Endothelial cell of umbilical vein (primary cell): Measurements from ENCODE around the gene ZEB1. TPM values are rescaled to one million over a fixed set of nuclear protein-coding genes. Genes with fewer than 3 reads are reported as not detected.

Source experiments
- BruUV-seq: library from RNA; stranded (reverse); fragments of 400-500 nt; replicated peaks from 2 replicates; lab custom pipeline; 2021; lab: Mats Ljungman, UMichigan
- CTCF ChIA-PET: fragments of 300-600, 350-600 bp; sonication (Branson Sonifier 250); formaldehyde crosslinking; loops from one replicate; lab custom pipeline; 2021; ENCODE audit warnings: antibody characterized with exemption, inconsistent platforms; lab: Charles Lee
- POLR2A ChIA-PET: fragments of 300-600, 350-600 bp; sonication (Branson Sonifier 250); formaldehyde crosslinking; loops from one replicate; lab custom pipeline; 2021; ENCODE audit warnings: antibody characterized with exemption, inconsistent platforms; lab: Charles Lee
- DNase-seq: peaks from one replicate; pipeline ENCODE4 v3.0.0-alpha.2; 2011; ENCODE audit warnings: low read depth, low spot score
- FAIRE-seq: peaks from 2 replicates; lab custom pipeline; 2011; peaks lifted over from hg19 to GRCh38; lab: Jason Lieb, UNC
- H2AFZ ChIP-seq: 2 replicates; pipeline ENCODE4 v1.6.0; 2012; ENCODE audit warnings: low read depth, low read length, control low read depth, inconsistent platforms
- H3K27ac ChIP-seq: 2 replicates; pipeline ENCODE4 v1.5.1; 2011; ENCODE audit warnings: low read depth, mild to moderate bottlenecking, control low read depth, low read length, moderate library complexity; ENCODE audit not compliant: insufficient read depth
- H3K27me3 ChIP-seq, 2 experiments: 2 replicates each; pipeline versions ENCODE4 v1.6.0 to v1.6.1; 2011; ENCODE audit warnings: low read length in 2 of 2, mixed read lengths in 1 of 2; ENCODE audit not compliant: control insufficient read depth in 2 of 2, insufficient read depth in 2 of 2
- H3K36me3 ChIP-seq, 2 experiments: 2 replicates in 1 of 2; 3 replicates in 1 of 2; pipeline ENCODE4 v1.5.1; 2011; ENCODE audit warnings: low read length in 2 of 2, mild to moderate bottlenecking in 1 of 2, moderate library complexity in 1 of 2; ENCODE audit not compliant: control insufficient read depth in 2 of 2, insufficient read depth in 2 of 2; ENCODE audit errors: extremely low read depth in 1 of 2
- H3K4me1 ChIP-seq: 3 replicates; pipeline ENCODE4 v1.5.1; 2011; ENCODE audit warnings: mild to moderate bottlenecking, low read length; ENCODE audit not compliant: control insufficient read depth, insufficient read depth; ENCODE audit errors: extremely low read depth
- H3K4me2 ChIP-seq: 2 replicates; pipeline ENCODE4 v1.6.1; 2011; ENCODE audit warnings: low read length, control low read depth, mixed read lengths; ENCODE audit not compliant: insufficient read depth
- H3K4me3 ChIP-seq, 3 experiments: fragments of 200-600 bp in 1 of 3; sonication (generic), shearing (Covaris generic) in 1 of 3; replicated peaks in 1 of 3; 2 replicates each; pipeline ENCODE4 v1.5.1; 2011 to 2016; ENCODE audit warnings: control low read depth in 3 of 3, low read length in 3 of 3, mild to moderate bottlenecking in 2 of 3, inconsistent platforms in 1 of 3, low read depth in 1 of 3, moderate library complexity in 1 of 3; ENCODE audit not compliant: insufficient read depth in 1 of 3
- H3K79me2 ChIP-seq: 2 replicates; pipeline ENCODE4 v1.6.0; 2012; ENCODE audit warnings: low read length, inconsistent platforms; ENCODE audit not compliant: control insufficient read depth, insufficient read depth
- H3K9ac ChIP-seq: replicated peaks from 2 replicates; pipeline ENCODE3; 2011; ENCODE audit warnings: low read length, control low read depth; ENCODE audit not compliant: insufficient read depth; ENCODE audit errors: extremely low read depth
- H3K9me1 ChIP-seq: replicated peaks from 3 replicates; pipeline ENCODE4 v1.6.0; 2011; ENCODE audit warnings: mild to moderate bottlenecking, low read length; ENCODE audit not compliant: control insufficient read depth, insufficient read depth; ENCODE audit errors: extremely low read depth
- H3K9me3 ChIP-seq: replicated peaks from 2 replicates; pipeline ENCODE4 v1.5.1; 2012; ENCODE audit warnings: low read length, inconsistent platforms; ENCODE audit not compliant: control insufficient read depth, insufficient read depth
- H4K20me1 ChIP-seq: replicated peaks from 2 replicates; pipeline ENCODE3; 2011; ENCODE audit warnings: mild to moderate bottlenecking, low read length; ENCODE audit not compliant: control insufficient read depth, insufficient read depth; ENCODE audit errors: extremely low read depth
- EZH2 ChIP-seq: IDR thresholded peaks from 2 replicates; pipeline ENCODE4 v1.6.1; 2012; ENCODE audit warnings: borderline replicate concordance, low read depth, mild to moderate bottlenecking, moderate library complexity, low read length, inconsistent platforms; ENCODE audit not compliant: severe bottlenecking
- FOS ChIP-seq: IDR thresholded peaks from 2 replicates; pipeline ENCODE4 v1.6.1; 2011; ENCODE audit warnings: mild to moderate bottlenecking, low read length, moderate library complexity, borderline replicate concordance; ENCODE audit not compliant: insufficient read depth
- GATA2 ChIP-seq: IDR thresholded peaks from 2 replicates; pipeline ENCODE4 v1.7.0; 2011; ENCODE audit warnings: low read depth, mild to moderate bottlenecking, moderate library complexity, mixed read lengths, low read length; ENCODE audit not compliant: insufficient read length, insufficient read depth
- JUN ChIP-seq: IDR thresholded peaks from 2 replicates; pipeline ENCODE4 v1.6.1; 2011; ENCODE audit warnings: borderline replicate concordance, low read depth; ENCODE audit not compliant: insufficient read length, insufficient read depth
- MAX ChIP-seq: IDR thresholded peaks from 2 replicates; pipeline ENCODE4 v1.6.1; 2011; ENCODE audit not compliant: insufficient read depth, insufficient read length
- MYC ChIP-seq: IDR thresholded peaks from one replicate; pipeline ENCODE4 v1.6.1; 2011; ENCODE audit warnings: mild to moderate bottlenecking, low read depth, low read length
- POLR2A ChIP-seq: IDR thresholded peaks from 2 replicates; pipeline ENCODE4 v1.6.1; 2012; ENCODE audit warnings: low read depth, mild to moderate bottlenecking, control low read depth, low read length
- POLR2AphosphoS5 ChIP-seq: IDR thresholded peaks from 2 replicates; pipeline ENCODE4 v1.6.1; 2012; ENCODE audit warnings: low read depth, mild to moderate bottlenecking, control low read depth, low read length, moderate library complexity; ENCODE audit not compliant: insufficient read depth
- dilution Hi-C: fragments of 300-500 bp; cut with MboI; formaldehyde crosslinking; loops from one replicate; pipeline ENCODE4 v1.15.0; 2019; ENCODE audit warnings: low sequenced_read_pairs; ENCODE audit not compliant: extremely low pct_ligation_motif_present
- intact Hi-C: fragments of 100-400 bp; cut with micrococcal nuclease; formaldehyde crosslinking; loops from one replicate; pipeline ENCODE4 v1.10.0; 2022
- polyA plus RNA-seq, 4 experiments: library from polyadenylated mRNA; depleted of rRNA in 3 of 4; stranded (reverse) in 3 of 4; unstranded in 1 of 4; fragments of >200 nt; gene quantifications; 2 replicates each; pipeline versions ENCODE4 v1.2.1 to v1.2.3, GENCODE V29; 2011 to 2012; ENCODE audit warnings: missing spikeins in 1 of 4
- total RNA-seq: library from RNA; stranded (reverse); gene quantifications from 2 replicates; pipeline ENCODE4 v1.2.3, GENCODE V29; 2021
- TF ChIP-seq, protein P1 (sequence below), 2 donors: IDR thresholded peaks; 1 replicate in 1 of 2; 2 replicates in 1 of 2; pipeline ENCODE4 v1.5.1; 2011; ENCODE audit warnings: low read length in 2 of 2, mild to moderate bottlenecking in 2 of 2, moderate library complexity in 2 of 2, control low read depth in 1 of 2, inconsistent platforms in 1 of 2, low read depth in 1 of 2; ENCODE audit not compliant: insufficient read depth in 1 of 2; ENCODE audit errors: extremely low read depth in 1 of 2

ZEB1 gene
- total and polyA plus RNA-seq, 2 donors (not counting 3 experiments of a cell fraction or from before 2014, with no cell fraction given), result 19.8 to 130 TPM

- Histone ChIP-seq H3K27me3 (no peaks in the 10 kb centered on the region), H3K4me1 (no peaks in the 10 kb centered on the region), H3K36me3 (no peaks in the 10 kb centered on the region), H3K4me2 (no peak overlapping the region), H3K27ac (no peak overlapping the region), H3K9ac (no peak overlapping the region), H3K79me2 (peaks cover 36% of the 10 kb centered on the region), H3K4me3 (no peak overlapping the region), H3K9me3 (no peaks in the 10 kb centered on the region), H3K9me1 (no peaks in the 10 kb centered on the region), H4K20me1 (no peaks in the 10 kb centered on the region), H2AFZ (no peak overlapping the region)
- intact Hi-C loops (no loop called here), dilution Hi-C loops (no loop called here)
- FAIRE-seq (no peak), DNase-seq (no peak)
- CTCF ChIA-PET, result interaction anchor here (0.7 kb wide), 2 partner anchors 15 to 724 kb away, joined by 3 read pairs; no protein-coding TSS in a partner anchor
- POLR2A ChIA-PET, result no interaction called here
- no TSS peak for BruUV-seq
- no peak for TF ChIP-seq MAX
- no peak for TF ChIP-seq JUN
- TF ChIP-seq EZH2, result no peak
- TF ChIP-seq FOS, result no peak
- no peak for TF ChIP-seq MYC
- TF ChIP-seq GATA2, result no peak
- TF ChIP-seq, protein P1, sequence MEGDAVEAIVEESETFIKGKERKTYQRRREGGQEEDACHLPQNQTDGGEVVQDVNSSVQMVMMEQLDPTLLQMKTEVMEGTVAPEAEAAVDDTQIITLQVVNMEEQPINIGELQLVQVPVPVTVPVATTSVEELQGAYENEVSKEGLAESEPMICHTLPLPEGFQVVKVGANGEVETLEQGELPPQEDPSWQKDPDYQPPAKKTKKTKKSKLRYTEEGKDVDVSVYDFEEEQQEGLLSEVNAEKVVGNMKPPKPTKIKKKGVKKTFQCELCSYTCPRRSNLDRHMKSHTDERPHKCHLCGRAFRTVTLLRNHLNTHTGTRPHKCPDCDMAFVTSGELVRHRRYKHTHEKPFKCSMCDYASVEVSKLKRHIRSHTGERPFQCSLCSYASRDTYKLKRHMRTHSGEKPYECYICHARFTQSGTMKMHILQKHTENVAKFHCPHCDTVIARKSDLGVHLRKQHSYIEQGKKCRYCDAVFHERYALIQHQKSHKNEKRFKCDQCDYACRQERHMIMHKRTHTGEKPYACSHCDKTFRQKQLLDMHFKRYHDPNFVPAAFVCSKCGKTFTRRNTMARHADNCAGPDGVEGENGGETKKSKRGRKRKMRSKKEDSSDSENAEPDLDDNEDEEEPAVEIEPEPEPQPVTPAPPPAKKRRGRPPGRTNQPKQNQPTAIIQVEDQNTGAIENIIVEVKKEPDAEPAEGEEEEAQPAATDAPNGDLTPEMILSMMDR (IDR thresholded peaks at IDR 0.05; ENCODE audit: extremely low read depth in 1 of 2, insufficient read depth in 1 of 2, low read depth in 1 of 2, low read length in 2 of 2), result no peak
- no peak for TF ChIP-seq POLR2AphosphoS5
- TF ChIP-seq POLR2A, result no peak
Measured at GRCh38 chr10:31476088-31476487, 157.1 kb downstream of the ZEB1 start.
